ACC112 (cell line): ENCODE measurements around the gene IL12RB2.

Source experiments
- H2AFZ ChIP-seq: fragments of 200-600 bp; sonication (generic); one replicate; pipeline ENCODE4 v1.6.0; 2017; ENCODE audit warnings: antibody characterized with exemption, low read length; ENCODE audit not compliant: unreplicated experiment
- H3K27ac ChIP-seq: fragments of 200-600 bp; sonication (generic); 2 replicates; pipeline ENCODE4 v1.5.1; 2014; ENCODE audit warnings: low read depth, mild to moderate bottlenecking, antibody characterized with exemption, low read length, moderate library complexity
- H3K27me3 ChIP-seq: fragments of 200-600 bp; sonication (generic); 2 replicates; pipeline ENCODE4 v1.6.1; 2014; ENCODE audit warnings: mild to moderate bottlenecking, antibody characterized with exemption, low read length, moderate library complexity, mixed read lengths; ENCODE audit not compliant: insufficient read depth
- H3K36me3 ChIP-seq: fragments of 200-600 bp; sonication (generic); 2 replicates; pipeline ENCODE4 v1.6.1; 2016; ENCODE audit warnings: mild to moderate bottlenecking, antibody characterized with exemption, low read length, moderate library complexity, mixed read lengths; ENCODE audit not compliant: insufficient read depth
- H3K4me1 ChIP-seq: fragments of 200-600 bp; sonication (generic); one replicate; pipeline ENCODE4 v1.6.1; 2016; ENCODE audit warnings: low read length, mixed read lengths; ENCODE audit not compliant: insufficient read depth, unreplicated experiment, control insufficient read depth
- H3K4me3 ChIP-seq: fragments of 200-600 bp; sonication (generic); 2 replicates; pipeline ENCODE4 v1.5.1; 2014; ENCODE audit warnings: mild to moderate bottlenecking, low read depth, low read length
- H3K79me2 ChIP-seq: fragments of 200-600 bp; sonication (generic); one replicate; pipeline ENCODE4 v1.6.0; 2016; ENCODE audit warnings: low read length; ENCODE audit not compliant: control insufficient read depth, unreplicated experiment, insufficient read depth

Gene IL12RB2

DNA sequence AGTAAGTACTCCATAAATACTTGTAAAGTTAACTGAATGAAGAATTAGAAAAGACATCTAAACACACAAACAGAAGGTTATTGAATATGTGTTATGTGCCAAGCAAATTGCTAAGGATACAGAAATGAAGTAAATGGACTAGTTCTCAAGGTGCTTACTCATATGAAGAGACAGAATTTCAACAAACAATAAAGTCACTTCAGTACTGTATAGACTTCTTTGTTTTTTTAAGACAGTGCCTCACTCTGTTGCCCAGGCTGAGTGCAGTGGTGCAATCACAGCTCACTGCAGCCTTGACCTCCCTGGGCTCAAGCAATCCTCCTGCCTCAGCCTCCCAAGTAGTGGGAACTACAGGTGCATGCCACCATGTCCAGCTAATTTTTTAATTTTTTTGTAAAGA, 65.2 kb downstream of the IL12RB2 start:
- Histone ChIP-seq H3K27ac (no peak overlapping the region), H2AFZ (no peak overlapping the region), H3K79me2 (no peaks in the 10 kb centered on the region), H3K4me1 (peaks cover 1% of the 10 kb centered on the region), H3K36me3 (no peaks in the 10 kb centered on the region), H3K4me3 (no peak overlapping the region), H3K27me3 (no peaks in the 10 kb centered on the region)

- no peak overlapping the region for H3K27ac ChIP-seq
- H3K27me3 ChIP-seq: no peaks in the 10 kb centered on the region
- H2AFZ ChIP-seq: no peak overlapping the region
- no peak overlapping the region for H3K4me3 ChIP-seq
- H3K79me2 ChIP-seq: no peaks in the 10 kb centered on the region
- H3K36me3 ChIP-seq: no peaks in the 10 kb centered on the region
- no peaks in the 10 kb centered on the region for H3K4me1 ChIP-seq
Measured at GRCh38 chr1:67376381-67376780, 68.7 kb downstream of the IL12RB2 start.

GRCh38 chr1:67377253-67377652, 69.6 kb downstream of the IL12RB2 start:
- no peaks in the 10 kb centered on the region for H3K79me2 ChIP-seq

DNA sequence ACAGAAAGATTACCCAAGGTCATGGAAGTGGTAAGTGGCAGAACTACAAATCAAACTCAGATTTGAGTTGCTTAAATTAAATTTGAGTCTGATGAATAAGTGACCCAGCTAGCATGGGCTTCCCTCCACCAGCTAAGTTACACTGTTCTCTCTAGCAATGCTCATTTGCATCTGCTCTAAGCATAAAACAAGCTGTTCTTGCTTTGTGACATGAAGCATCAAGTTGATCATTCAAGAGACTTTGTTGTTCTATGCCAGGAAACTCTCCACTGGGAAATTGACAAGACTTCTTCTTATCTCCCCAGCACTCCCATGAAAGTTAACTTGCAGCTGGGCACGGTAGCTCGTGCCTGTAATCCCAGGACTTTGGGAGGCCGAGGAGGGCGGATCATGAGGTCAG, 73.5 kb downstream of the IL12RB2 start:
- H3K4me3 ChIP-seq: no peak overlapping the region
- no peaks in the 10 kb centered on the region for H3K27me3 ChIP-seq

More at GRCh38 chr1:67377253-67377652, 69.6 kb downstream of the IL12RB2 start:
- Histone ChIP-seq H3K36me3 (no peaks in the 10 kb centered on the region), H3K27me3 (no peaks in the 10 kb centered on the region), H3K4me3 (no peak overlapping the region), H3K27ac (no peak overlapping the region), H3K4me1 (no peaks in the 10 kb centered on the region), H2AFZ (no peak overlapping the region)

GRCh38 chr1:67382292-67382691, 74.6 kb downstream of the IL12RB2 start:
- H3K79me2 ChIP-seq: no peaks in the 10 kb centered on the region
- no peak overlapping the region for H3K4me3 ChIP-seq
- H3K27me3 ChIP-seq: no peaks in the 10 kb centered on the region
- H3K27ac ChIP-seq: no peak overlapping the region
- H3K36me3 ChIP-seq: peaks cover 15% of the 10 kb centered on the region; the same call in 1 of the 2 replicates
- no peak overlapping the region for H2AFZ ChIP-seq
- H3K4me1 ChIP-seq: no peaks in the 10 kb centered on the region

More for the DNA sequence above, 73.5 kb downstream of the IL12RB2 start:
- no peak overlapping the region for H2AFZ ChIP-seq
- H3K4me1 ChIP-seq: no peaks in the 10 kb centered on the region
- H3K27ac ChIP-seq: no peak overlapping the region
- peaks cover 11% of the 10 kb centered on the region; the same call in 1 of the 2 replicates for H3K36me3 ChIP-seq
- no peaks in the 10 kb centered on the region for H3K79me2 ChIP-seq

GRCh38 chr1:67383999-67384638, 76.4 kb downstream of the IL12RB2 start:
- Histone ChIP-seq H3K27me3 (no peaks in the 10 kb centered on the region), H3K4me3 (no peak overlapping the region), H3K36me3 (peaks cover 15% of the 10 kb centered on the region; the same call in 1 of the 2 replicates), H2AFZ (no peak overlapping the region), H3K79me2 (no peaks in the 10 kb centered on the region), H3K4me1 (no peaks in the 10 kb centered on the region), H3K27ac (no peak overlapping the region)

DNA sequence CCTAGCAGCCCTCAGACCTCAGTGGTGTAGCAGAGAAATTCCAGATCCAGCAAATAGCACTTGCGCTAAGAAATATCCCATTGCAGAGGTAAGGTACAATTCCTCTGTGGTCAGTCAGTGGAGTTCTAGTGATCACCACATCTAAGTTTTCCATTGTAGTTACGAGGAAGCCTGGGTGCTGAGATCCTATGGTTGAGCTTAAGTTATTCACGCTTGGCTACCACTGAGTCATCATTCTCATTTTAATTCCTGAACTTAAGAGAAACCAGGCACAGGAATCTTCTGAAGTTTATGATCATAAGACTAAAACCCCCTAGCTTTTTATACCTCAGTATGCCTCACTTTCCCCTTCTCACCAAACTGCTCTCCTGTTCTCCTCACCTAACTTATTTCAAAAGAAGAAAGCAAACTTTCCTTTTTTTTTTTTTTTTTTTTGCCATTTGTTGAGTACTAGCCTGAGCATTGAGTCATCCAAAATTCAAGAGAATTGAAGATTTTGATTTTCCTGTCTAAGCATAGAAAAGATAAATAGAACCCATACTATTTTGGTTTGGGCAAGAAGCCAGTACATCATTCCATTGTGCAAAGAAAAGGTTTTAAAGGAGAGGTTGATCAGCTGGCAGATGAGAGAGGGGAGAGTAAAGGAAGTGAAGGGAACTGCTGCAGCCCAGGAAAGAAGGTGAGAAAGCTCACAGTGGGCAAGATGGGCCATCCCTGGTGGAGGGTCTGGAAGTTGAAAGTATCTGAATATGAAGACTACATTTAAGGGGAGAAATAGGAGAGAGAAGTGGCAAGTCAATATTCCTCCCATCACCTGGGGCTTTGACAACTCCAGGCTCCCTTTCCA, 82.6 kb downstream of the IL12RB2 start:
- Histone ChIP-seq H2AFZ (no peak overlapping the region), H3K4me1 (peaks cover 15% of the 10 kb centered on the region), H3K4me3 (0 out of 2 replicates have a peak overlapping the region, but pooled peaks have one; percentile 1), H3K36me3 (peaks cover 9% of the 10 kb centered on the region; the same call in 1 of the 2 replicates), H3K79me2 (no peaks in the 10 kb centered on the region), H3K27me3 (no peaks in the 10 kb centered on the region), H3K27ac (peak overlapping the region; percentile 26)

DNA sequence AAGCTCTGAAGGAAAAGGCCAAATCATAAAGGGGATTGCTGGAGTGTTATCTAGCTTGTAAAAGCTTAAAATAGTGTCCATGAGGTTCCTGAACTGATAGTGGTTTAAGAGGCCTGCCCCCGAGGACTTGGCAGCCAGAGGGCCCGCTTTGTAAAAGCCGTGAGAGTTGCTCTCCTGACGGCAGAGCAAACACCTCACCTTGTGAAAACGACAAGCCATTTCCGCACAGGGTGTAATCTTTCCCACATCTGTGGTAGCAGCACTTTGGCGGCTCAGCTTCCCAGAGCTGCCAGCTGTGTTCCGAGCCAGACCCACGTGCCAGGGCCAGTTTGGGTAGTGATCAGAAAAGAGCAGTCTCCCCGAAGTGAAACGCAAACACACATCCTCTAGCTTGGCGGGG, 85.6 kb downstream of the IL12RB2 start:
- no peaks in the 10 kb centered on the region for H3K27me3 ChIP-seq
- H3K4me3 ChIP-seq: no peak overlapping the region
- no peaks in the 10 kb centered on the region for H3K79me2 ChIP-seq
- H2AFZ ChIP-seq: no peak overlapping the region
- H3K36me3 ChIP-seq: peaks cover 3% of the 10 kb centered on the region; the same call in 1 of the 2 replicates
- H3K4me1 ChIP-seq: peaks cover 15% of the 10 kb centered on the region
- H3K27ac ChIP-seq: no peak overlapping the region

- peaks cover 15% of the 10 kb centered on the region for H3K4me1 ChIP-seq
- H3K4me3 ChIP-seq: no peak overlapping the region
- no peaks in the 10 kb centered on the region for H3K27me3 ChIP-seq
- H3K27ac ChIP-seq: no peak overlapping the region
- no peak overlapping the region for H2AFZ ChIP-seq
- H3K79me2 ChIP-seq: no peaks in the 10 kb centered on the region
- peaks cover 3% of the 10 kb centered on the region; the same call in 1 of the 2 replicates for H3K36me3 ChIP-seq
Measured at GRCh38 chr1:67393737-67394136, 86.1 kb downstream of the IL12RB2 start.

- Histone ChIP-seq H3K27ac (no peak overlapping the region), H3K4me3 (no peak overlapping the region), H3K79me2 (no peaks in the 10 kb centered on the region), H3K27me3 (no peaks in the 10 kb centered on the region), H3K4me1 (peaks cover 15% of the 10 kb centered on the region), H3K36me3 (peaks cover 3% of the 10 kb centered on the region; the same call in 1 of the 2 replicates), H2AFZ (no peak overlapping the region)
Measured at GRCh38 chr1:67394548-67394947, 86.9 kb downstream of the IL12RB2 start.
